ENCODE data around the gene ETV1.

The ETV1 gene

GRCh38 chr7:13989126-13989948 is at the start of gene ETV1:
TSS of gene ETV1 (minus strand) at chr7:13989666. CDS start at chr7:13989052, 614 bp downstream.
- DNase-seq = peak; percentile 83

GRCh38 chr7:14024406-14024805 is 34.9 kb upstream of the ETV1 start:
- DNase-seq = no peak

GRCh38 chr7:14023838-14024237 is 34.4 kb upstream of the ETV1 start:
- no peak for DNase-seq

GRCh38 chr7:14023342-14023741 is 33.9 kb upstream of the ETV1 start:
- no peak for DNase-seq

GRCh38 chr7:14021069-14021468 is 31.6 kb upstream of the ETV1 start:
- DNase-seq = peak; percentile 19

GRCh38 chr7:14020339-14020900 is 31.0 kb upstream of the ETV1 start:
- peak; percentile 25 for DNase-seq

- DNase-seq = no peak
These were observed 29.3 kb upstream of the ETV1 start for GRCh38 chr7:14018751-14019150.

- DNase-seq = no peak
These were observed 27.5 kb upstream of the ETV1 start for GRCh38 chr7:14016950-14017349.

- no peak for DNase-seq
These were observed 24.4 kb upstream of the ETV1 start for GRCh38 chr7:14013898-14014297.

- no peak for DNase-seq
These were observed 20.3 kb upstream of the ETV1 start for GRCh38 chr7:14009453-14010418.

- no peak for DNase-seq
These were observed 11.7 kb upstream of the ETV1 start for GRCh38 chr7:14001139-14001538.

- no peak for DNase-seq
These were observed 10.8 kb upstream of the ETV1 start for GRCh38 chr7:14000247-14000646.

- no peak for DNase-seq
These were observed 9.4 kb upstream of the ETV1 start for GRCh38 chr7:13998866-13999265.

GRCh38 chr7:13992596-13992964 is 3.1 kb upstream of the ETV1 start:
- DNase-seq = no peak

- no peak for DNase-seq
These were observed 2.5 kb upstream of the ETV1 start for GRCh38 chr7:13991791-13992595.

GRCh38 chr7:13990984-13991790 is 1.7 kb upstream of the ETV1 start:
- peak; percentile 99 for DNase-seq

GRCh38 chr7:13990319-13990983 is 985 bp upstream of the ETV1 start:
- DNase-seq = peak; percentile 46

GRCh38 chr7:13989949-13990305 is 461 bp upstream of the ETV1 start:
- DNase-seq = no peak

GRCh38 chr7:13988731-13989125 is 738 bp downstream of the ETV1 start:
- peak; percentile 35 for DNase-seq

- peak; percentile 45 for DNase-seq
These were observed 1.4 kb downstream of the ETV1 start for GRCh38 chr7:13988065-13988464.

- peak; percentile 35 for DNase-seq
These were observed 2.1 kb downstream of the ETV1 start for GRCh38 chr7:13987395-13987794.

All from HCEC 1CT (cell line).